HepG2 (cell line): Measurements from ENCODE around the gene UBXN1. TPM values are rescaled to one million over a fixed set of nuclear protein-coding genes. Genes with fewer than 3 reads are reported as not detected.
A peak's percentile ranks its signal among the peaks of the same experiment; 100 is the strongest.

Experiments used
- BCLAF1 ChIP-seq: fragments of 450-650 bp; IDR thresholded peaks from 2 replicates; pipeline ENCODE4 v1.6.1; 2017; ENCODE audit warnings: mild to moderate bottlenecking
- CEBPB ChIP-seq: IDR thresholded peaks from 2 replicates; pipeline ENCODE4 v1.6.1; 2011; ENCODE audit warnings: low read depth, low read length, improper control_type of control experiment, borderline replicate concordance
- DDIT3 ChIP-seq: sonication (generic); formaldehyde crosslinking; IDR thresholded peaks from 2 replicates; pipeline ENCODE4 v1.4.0; 2020; ENCODE audit warnings: mild to moderate bottlenecking, missing genetic modification reagents
- GPBP1L1 ChIP-seq: sonication (generic); formaldehyde crosslinking; IDR thresholded peaks from 2 replicates; pipeline ENCODE4 v1.5.0; 2020; ENCODE audit warnings: mild to moderate bottlenecking, missing genetic modification reagents
- HNF4G ChIP-seq, 2 experiments: sonication (generic) in 1 of 2; formaldehyde crosslinking in 1 of 2; IDR thresholded peaks; 2 replicates each; pipeline versions ENCODE4 v1.4.0 to v1.6.1; 2011 to 2020; ENCODE audit warnings: borderline replicate concordance in 2 of 2, low read depth in 2 of 2, mild to moderate bottlenecking in 2 of 2, low read length in 1 of 2, missing genetic modification reagents in 1 of 2, moderate library complexity in 1 of 2
- IKZF1 ChIP-seq: fragments of 450-650 bp; IDR thresholded peaks from 2 replicates; pipeline ENCODE4 v1.7.1; 2016
- MAFG ChIP-seq: sonication (generic); formaldehyde crosslinking; IDR thresholded peaks from 2 replicates; pipeline ENCODE4 v1.5.1; 2020; ENCODE audit warnings: mild to moderate bottlenecking, missing genetic modification reagents
- RBM22 ChIP-seq: fragments of 200-400 bp; formaldehyde crosslinking; optimal IDR thresholded peaks from 2 replicates; pipeline ENCODE3; 2017; ENCODE audit warnings: mild to moderate bottlenecking, low read length, moderate library complexity
- REXO4 ChIP-seq: sonication (generic); formaldehyde crosslinking; IDR thresholded peaks from 2 replicates; pipeline ENCODE4 v1.8.0; 2022; ENCODE audit warnings: missing genetic modification reagents, mild to moderate bottlenecking, borderline replicate concordance
- THAP11 ChIP-seq: IDR thresholded peaks from 2 replicates; pipeline ENCODE4 v1.6.1; 2016; ENCODE audit warnings: missing biosample characterization, missing genetic modification reagents
- TOPORS ChIP-seq: sonication (generic); formaldehyde crosslinking; IDR thresholded peaks from 2 replicates; pipeline ENCODE4 v1.8.0; 2023; ENCODE audit warnings: mild to moderate bottlenecking, missing genetic modification reagents
- TSC22D2 ChIP-seq: sonication (generic); formaldehyde crosslinking; IDR thresholded peaks from 2 replicates; pipeline ENCODE4 v1.5.1; 2020; ENCODE audit warnings: missing genetic modification reagents, mild to moderate bottlenecking, borderline replicate concordance
- ZNF296 ChIP-seq: sonication (generic); formaldehyde crosslinking; conservative IDR thresholded peaks from 2 replicates; pipeline ENCODE4 v1.5.0; 2020; ENCODE audit warnings: mild to moderate bottlenecking, missing genetic modification reagents
- ZNF446 ChIP-seq: sonication (generic); formaldehyde crosslinking; IDR thresholded peaks from 2 replicates; pipeline ENCODE4 v1.5.0; 2020; ENCODE audit warnings: mild to moderate bottlenecking, missing genetic modification reagents
- ZNF550 ChIP-seq: sonication (generic); formaldehyde crosslinking; IDR thresholded peaks from 2 replicates; pipeline ENCODE4 v1.4.0; 2020; ENCODE audit warnings: mild to moderate bottlenecking, missing genetic modification reagents, borderline replicate concordance
- ZNF569 ChIP-seq: sonication (generic); formaldehyde crosslinking; IDR thresholded peaks from 2 replicates; pipeline ENCODE4 v1.5.0; 2020; ENCODE audit warnings: mild to moderate bottlenecking, missing genetic modification reagents, moderate library complexity, borderline replicate concordance
- ZNF616 ChIP-seq: sonication (generic); formaldehyde crosslinking; IDR thresholded peaks from 2 replicates; pipeline ENCODE4 v1.5.0; 2020; ENCODE audit warnings: low read depth, mild to moderate bottlenecking, missing genetic modification reagents
- ZNF724P ChIP-seq: sonication (generic); formaldehyde crosslinking; IDR thresholded peaks from 2 replicates; pipeline ENCODE4 v1.8.0; 2022; ENCODE audit warnings: missing genetic modification reagents, borderline replicate concordance
- ZNF775 ChIP-seq: sonication (generic); formaldehyde crosslinking; IDR thresholded peaks from 2 replicates; pipeline ENCODE4 v1.4.0; 2020; ENCODE audit warnings: missing genetic modification reagents, mild to moderate bottlenecking, moderate library complexity, borderline replicate concordance
- polyA plus RNA-seq, 8 experiments: library from polyadenylated mRNA; depleted of rRNA in 3 of 8; stranded (reverse) in 7 of 8; unstranded in 1 of 8; fragments of >200 nt; fragmentation: Illumina TruSeq in 4 of 8; extraction: Trizol in 4 of 8; gene quantifications; 2 replicates each; pipeline versions ENCODE4 v1.2.1 to v1.2.3, GENCODE V29; 2011 to 2016; ENCODE audit warnings: low read depth in 4 of 8, missing spikeins in 1 of 8, mixed read lengths in 1 of 8; ENCODE audit not compliant: insufficient read depth in 1 of 8
- total RNA-seq, 5 experiments: library from RNA; depleted of rRNA; stranded (reverse); fragments of >200 nt; fragmentation: Illumina TruSeq; extraction: Trizol; gene quantifications; 2 replicates each; pipeline ENCODE4 v1.2.3, GENCODE V29; 2016; ENCODE audit warnings: low read depth in 1 of 5
- TF ChIP-seq, protein P1 (sequence below): sonication (generic); IDR thresholded peaks from 2 replicates; pipeline ENCODE4 v1.6.1; 2016; ENCODE audit warnings: low read depth, borderline replicate concordance
- TF ChIP-seq, protein P2 (sequence below): sonication (generic); formaldehyde crosslinking; IDR thresholded peaks from 2 replicates; pipeline ENCODE4 v1.8.0; 2022; ENCODE audit warnings: missing genetic modification reagents, mild to moderate bottlenecking, borderline replicate concordance
- TF ChIP-seq, protein P3 (sequence below): sonication (generic); formaldehyde crosslinking; IDR thresholded peaks from 2 replicates; pipeline ENCODE4 v1.9.0; 2021; ENCODE audit warnings: missing genetic modification reagents, mild to moderate bottlenecking, borderline replicate concordance

The UBXN1 gene
- total and polyA plus RNA-seq, 2 of the 13 experiments (the other 11 are each of a cell fraction or from before 2014, with no cell fraction given), result 47.5 to 52.4 TPM

GRCh38 chr11:62665599-62666258 lies 13.1 kb downstream of the UBXN1 start (continued):
- TF ChIP-seq, protein P1, sequence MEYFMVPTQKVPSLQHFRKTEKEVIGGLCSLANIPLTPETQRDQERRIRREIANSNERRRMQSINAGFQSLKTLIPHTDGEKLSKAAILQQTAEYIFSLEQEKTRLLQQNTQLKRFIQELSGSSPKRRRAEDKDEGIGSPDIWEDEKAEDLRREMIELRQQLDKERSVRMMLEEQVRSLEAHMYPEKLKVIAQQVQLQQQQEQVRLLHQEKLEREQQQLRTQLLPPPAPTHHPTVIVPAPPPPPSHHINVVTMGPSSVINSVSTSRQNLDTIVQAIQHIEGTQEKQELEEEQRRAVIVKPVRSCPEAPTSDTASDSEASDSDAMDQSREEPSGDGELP, result no peak
- TF ChIP-seq ZNF446, result no peak
- no peak; the same call in 1 of the 2 replicates for TF ChIP-seq TOPORS
- no peak for TF ChIP-seq CEBPB
- TF ChIP-seq ZNF724P, result no peak
- no peak for TF ChIP-seq MAFG (CRISPR knock-in tag)
- no peak for TF ChIP-seq IKZF1
- no peak for TF ChIP-seq ZNF296
- TF ChIP-seq, protein P2, sequence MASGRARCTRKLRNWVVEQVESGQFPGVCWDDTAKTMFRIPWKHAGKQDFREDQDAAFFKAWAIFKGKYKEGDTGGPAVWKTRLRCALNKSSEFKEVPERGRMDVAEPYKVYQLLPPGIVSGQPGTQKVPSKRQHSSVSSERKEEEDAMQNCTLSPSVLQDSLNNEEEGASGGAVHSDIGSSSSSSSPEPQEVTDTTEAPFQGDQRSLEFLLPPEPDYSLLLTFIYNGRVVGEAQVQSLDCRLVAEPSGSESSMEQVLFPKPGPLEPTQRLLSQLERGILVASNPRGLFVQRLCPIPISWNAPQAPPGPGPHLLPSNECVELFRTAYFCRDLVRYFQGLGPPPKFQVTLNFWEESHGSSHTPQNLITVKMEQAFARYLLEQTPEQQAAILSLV (CRISPR knock-in tag), result no peak
- TF ChIP-seq GPBP1L1 (CRISPR knock-in tag), result no peak
- no peak for TF ChIP-seq THAP11 (CRISPR knock-in tag)
- TF ChIP-seq REXO4, result no peak
- no peak for TF ChIP-seq HNF4G (IDR thresholded peaks at IDR 0.05; ENCODE audit: borderline replicate concordance, low read depth, low read length)
- no peak for TF ChIP-seq HNF4G (CRISPR knock-in tag; IDR thresholded peaks at IDR 0.05; ENCODE audit: borderline replicate concordance, low read depth)
- TF ChIP-seq BCLAF1, result no peak
- no peak for TF ChIP-seq DDIT3 (CRISPR knock-in tag)
- TF ChIP-seq ZNF550 (CRISPR knock-in tag), result no peak
- TF ChIP-seq, protein P3, sequence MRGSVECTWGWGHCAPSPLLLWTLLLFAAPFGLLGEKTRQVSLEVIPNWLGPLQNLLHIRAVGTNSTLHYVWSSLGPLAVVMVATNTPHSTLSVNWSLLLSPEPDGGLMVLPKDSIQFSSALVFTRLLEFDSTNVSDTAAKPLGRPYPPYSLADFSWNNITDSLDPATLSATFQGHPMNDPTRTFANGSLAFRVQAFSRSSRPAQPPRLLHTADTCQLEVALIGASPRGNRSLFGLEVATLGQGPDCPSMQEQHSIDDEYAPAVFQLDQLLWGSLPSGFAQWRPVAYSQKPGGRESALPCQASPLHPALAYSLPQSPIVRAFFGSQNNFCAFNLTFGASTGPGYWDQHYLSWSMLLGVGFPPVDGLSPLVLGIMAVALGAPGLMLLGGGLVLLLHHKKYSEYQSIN (CRISPR knock-in tag), result no peak
- TF ChIP-seq RBM22, result no peak
- TF ChIP-seq ZNF616 (CRISPR knock-in tag), result 0 out of 2 replicates have a peak, but pooled peaks have one; percentile 1
- TF ChIP-seq ZNF569, result 0 out of 2 replicates have a peak, but pooled peaks have one; percentile 18
- no peak for TF ChIP-seq TSC22D2 (CRISPR knock-in tag)
- no peak for TF ChIP-seq ZNF775
